ENCODE results near the gene KLK14.

DNA sequence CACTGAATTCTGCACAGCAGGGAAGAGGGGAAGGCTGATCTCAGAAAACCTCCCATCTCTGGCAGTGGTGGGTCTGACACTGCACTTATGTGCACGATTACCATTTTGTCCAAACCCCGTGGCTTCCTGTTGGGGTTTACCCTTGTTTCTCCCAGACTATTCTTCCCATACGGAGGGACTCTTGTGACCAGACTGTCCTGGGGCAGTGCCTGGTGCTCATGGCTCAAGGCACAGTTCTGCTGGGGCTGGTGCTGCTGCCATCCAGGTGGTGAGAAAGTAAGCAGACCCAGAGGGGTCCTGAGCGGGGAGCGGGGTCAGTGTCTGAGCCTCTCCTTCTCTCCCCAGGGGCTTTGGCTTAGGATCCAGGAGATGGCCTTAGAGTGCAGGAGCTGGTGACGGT, 36.9 kb upstream of the KLK14 start:
- TF ChIP-seq, protein P1, sequence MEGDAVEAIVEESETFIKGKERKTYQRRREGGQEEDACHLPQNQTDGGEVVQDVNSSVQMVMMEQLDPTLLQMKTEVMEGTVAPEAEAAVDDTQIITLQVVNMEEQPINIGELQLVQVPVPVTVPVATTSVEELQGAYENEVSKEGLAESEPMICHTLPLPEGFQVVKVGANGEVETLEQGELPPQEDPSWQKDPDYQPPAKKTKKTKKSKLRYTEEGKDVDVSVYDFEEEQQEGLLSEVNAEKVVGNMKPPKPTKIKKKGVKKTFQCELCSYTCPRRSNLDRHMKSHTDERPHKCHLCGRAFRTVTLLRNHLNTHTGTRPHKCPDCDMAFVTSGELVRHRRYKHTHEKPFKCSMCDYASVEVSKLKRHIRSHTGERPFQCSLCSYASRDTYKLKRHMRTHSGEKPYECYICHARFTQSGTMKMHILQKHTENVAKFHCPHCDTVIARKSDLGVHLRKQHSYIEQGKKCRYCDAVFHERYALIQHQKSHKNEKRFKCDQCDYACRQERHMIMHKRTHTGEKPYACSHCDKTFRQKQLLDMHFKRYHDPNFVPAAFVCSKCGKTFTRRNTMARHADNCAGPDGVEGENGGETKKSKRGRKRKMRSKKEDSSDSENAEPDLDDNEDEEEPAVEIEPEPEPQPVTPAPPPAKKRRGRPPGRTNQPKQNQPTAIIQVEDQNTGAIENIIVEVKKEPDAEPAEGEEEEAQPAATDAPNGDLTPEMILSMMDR (IDR thresholded peaks at IDR 0.05), result no peak
- TF ChIP-seq POLR2A (IDR thresholded peaks at IDR 0.05) (no peak), EP300 (IDR thresholded peaks at IDR 0.05; ENCODE audit: low read depth) (no peak), POLR2AphosphoS5 (IDR thresholded peaks at IDR 0.05) (no peak)
